Measurements from ENCODE around the gene METAP2.

DNA sequence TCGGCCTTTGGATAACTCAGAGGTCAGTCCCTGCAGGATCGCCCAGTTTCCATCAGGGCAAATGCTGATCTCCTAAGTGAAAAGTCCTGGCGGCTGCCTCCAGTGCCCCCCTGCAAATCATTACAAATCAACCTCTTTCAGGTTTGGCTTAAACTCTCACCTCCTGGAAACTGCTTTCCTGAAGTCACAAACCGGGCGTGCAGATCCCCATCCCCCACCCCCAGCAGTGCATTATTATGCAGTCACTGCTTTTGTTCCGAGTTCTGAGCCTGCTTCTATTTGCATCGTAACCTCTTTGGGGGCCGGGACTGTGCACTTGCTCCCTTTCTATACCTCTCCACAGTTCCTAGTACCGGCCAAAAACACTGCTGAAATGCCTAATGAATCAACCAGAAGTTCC, 77.4 kb downstream of the METAP2 start, which contains the start of gene USP44:
- TF ChIP-seq FOXA1 (IDR thresholded peaks at IDR 0.05) (no peak), LEF1 (IDR thresholded peaks at IDR 0.05; ENCODE audit: borderline replicate concordance) (no peak), ELF4 (IDR thresholded peaks at IDR 0.05) (no peak), BHLHE40 (IDR thresholded peaks at IDR 0.05; ENCODE audit: borderline replicate concordance) (no peak), SP1 (IDR thresholded peaks at IDR 0.05) (no peak), ARNT (IDR thresholded peaks at IDR 0.05) (no peak), ZNF384 (IDR thresholded peaks at IDR 0.05) (no peak), SUZ12 (IDR thresholded peaks at IDR 0.05) (no peak), PKNOX1 (IDR thresholded peaks at IDR 0.05) (no peak)
